ES-I3 (cell line): ENCODE results near the gene PYM1.

Experiments
- H3K36me3 ChIP-seq: 2 replicates; pipeline ENCODE4 v1.6.1; 2013; ENCODE audit warnings: mild to moderate bottlenecking, low read length, control low read depth, moderate library complexity; ENCODE audit not compliant: insufficient read depth
- H3K4me1 ChIP-seq: 2 replicates; pipeline ENCODE4 v1.6.1; 2013; ENCODE audit warnings: mild to moderate bottlenecking, control low read depth, low read length; ENCODE audit not compliant: insufficient read depth
- H3K9ac ChIP-seq: 2 replicates; pipeline ENCODE4 v1.6.1; 2013; ENCODE audit warnings: low read depth, mild to moderate bottlenecking, low read length, moderate library complexity
- H3K9me3 ChIP-seq: 2 replicates; pipeline ENCODE4 v1.6.1; 2013; ENCODE audit warnings: mild to moderate bottlenecking, low read length, moderate library complexity; ENCODE audit not compliant: control insufficient read depth, insufficient read depth

The PYM1 gene

GRCh38 chr12:55957106-55957859 is 29.6 kb upstream of the PYM1 start:
- Histone ChIP-seq H3K9ac (no peak overlapping the region), H3K36me3 (peaks cover 21% of the 10 kb centered on the region; the same call in 1 of the 2 replicates), H3K9me3 (no peaks in the 10 kb centered on the region), H3K4me1 (no peaks in the 10 kb centered on the region)

DNA sequence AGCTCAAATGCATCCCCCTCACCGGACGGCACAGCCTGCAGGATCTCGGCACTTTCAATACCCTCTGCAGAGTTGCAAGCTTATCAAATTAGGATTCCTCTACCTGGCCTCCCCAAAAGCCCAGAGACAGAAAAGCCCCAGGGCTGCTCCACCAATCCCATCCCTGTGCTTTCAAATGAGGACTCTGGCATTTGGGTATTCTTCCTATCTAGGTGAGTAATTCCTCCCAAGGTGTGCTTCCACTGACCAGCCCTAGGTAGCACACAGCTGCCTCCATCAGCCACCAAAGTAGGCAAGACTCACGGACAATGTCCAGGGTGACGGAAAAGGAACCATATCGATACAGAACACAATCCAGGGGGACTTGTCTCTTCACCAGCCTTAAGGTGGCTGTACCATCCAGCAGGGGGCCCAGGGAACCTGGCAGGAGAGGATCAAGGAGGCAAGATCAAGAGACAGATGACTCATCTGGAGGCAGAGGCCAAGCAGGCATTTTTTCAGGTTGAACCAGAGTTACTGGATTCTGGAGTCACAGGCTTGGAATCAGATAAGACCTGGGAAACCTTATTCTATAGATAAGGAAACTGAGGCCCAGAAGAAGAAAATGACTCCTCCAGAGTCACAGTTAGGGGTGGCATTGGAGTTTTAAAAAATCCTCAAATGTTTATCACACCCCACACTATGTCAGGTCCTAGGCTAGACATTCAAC is 28.3 kb upstream of the PYM1 start:
- H3K9me3 ChIP-seq, result no peaks in the 10 kb centered on the region
- H3K4me1 ChIP-seq, result no peaks in the 10 kb centered on the region
- no peak overlapping the region for H3K9ac ChIP-seq
- peaks cover 26% of the 10 kb centered on the region for H3K36me3 ChIP-seq

GRCh38 chr12:55955344-55955743 is 27.6 kb upstream of the PYM1 start:
- Histone ChIP-seq H3K4me1 (no peaks in the 10 kb centered on the region), H3K9ac (no peak overlapping the region), H3K36me3 (peaks cover 26% of the 10 kb centered on the region), H3K9me3 (no peaks in the 10 kb centered on the region)

- Histone ChIP-seq H3K4me1 (no peaks in the 10 kb centered on the region), H3K36me3 (peaks cover 5% of the 10 kb centered on the region), H3K9ac (no peak overlapping the region), H3K9me3 (no peaks in the 10 kb centered on the region)
These were observed 18.9 kb upstream of the PYM1 start for GRCh38 chr12:55946553-55946952.

GRCh38 chr12:55942577-55943136 is 15.0 kb upstream of the PYM1 start:
- no peaks in the 10 kb centered on the region for H3K9me3 ChIP-seq
- no peaks in the 10 kb centered on the region; the same call in 1 of the 2 replicates for H3K4me1 ChIP-seq
- H3K36me3 ChIP-seq, result peaks cover 5% of the 10 kb centered on the region
- no peak overlapping the region for H3K9ac ChIP-seq

DNA sequence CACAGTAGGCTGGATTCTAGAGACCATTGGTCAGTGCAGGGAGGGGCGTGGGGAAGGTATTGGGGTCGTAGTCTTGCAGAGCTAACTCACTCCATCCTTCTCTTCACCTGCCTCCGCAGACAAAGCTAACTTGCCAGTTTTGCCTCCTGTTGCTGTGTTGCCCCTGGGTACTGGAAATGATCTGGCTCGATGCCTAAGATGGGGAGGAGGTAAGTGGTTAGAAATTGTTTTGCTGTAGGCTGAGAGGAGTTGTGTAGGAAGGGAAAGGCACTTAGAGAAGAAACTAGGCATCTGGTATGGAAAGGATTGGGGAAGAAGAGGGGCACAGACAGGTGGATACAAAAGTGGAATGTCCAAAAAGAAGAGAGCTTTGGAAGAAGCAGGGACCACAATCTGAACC is 14.4 kb upstream of the PYM1 start:
- Histone ChIP-seq H3K36me3 (peaks cover 5% of the 10 kb centered on the region), H3K4me1 (no peaks in the 10 kb centered on the region; the same call in 1 of the 2 replicates), H3K9me3 (no peaks in the 10 kb centered on the region), H3K9ac (no peak overlapping the region)

- Histone ChIP-seq H3K4me1 (no peaks in the 10 kb centered on the region; the same call in 1 of the 2 replicates), H3K36me3 (peaks cover 5% of the 10 kb centered on the region), H3K9me3 (no peaks in the 10 kb centered on the region), H3K9ac (no peak overlapping the region)
These were observed 12.5 kb upstream of the PYM1 start for GRCh38 chr12:55940065-55940732.

DNA sequence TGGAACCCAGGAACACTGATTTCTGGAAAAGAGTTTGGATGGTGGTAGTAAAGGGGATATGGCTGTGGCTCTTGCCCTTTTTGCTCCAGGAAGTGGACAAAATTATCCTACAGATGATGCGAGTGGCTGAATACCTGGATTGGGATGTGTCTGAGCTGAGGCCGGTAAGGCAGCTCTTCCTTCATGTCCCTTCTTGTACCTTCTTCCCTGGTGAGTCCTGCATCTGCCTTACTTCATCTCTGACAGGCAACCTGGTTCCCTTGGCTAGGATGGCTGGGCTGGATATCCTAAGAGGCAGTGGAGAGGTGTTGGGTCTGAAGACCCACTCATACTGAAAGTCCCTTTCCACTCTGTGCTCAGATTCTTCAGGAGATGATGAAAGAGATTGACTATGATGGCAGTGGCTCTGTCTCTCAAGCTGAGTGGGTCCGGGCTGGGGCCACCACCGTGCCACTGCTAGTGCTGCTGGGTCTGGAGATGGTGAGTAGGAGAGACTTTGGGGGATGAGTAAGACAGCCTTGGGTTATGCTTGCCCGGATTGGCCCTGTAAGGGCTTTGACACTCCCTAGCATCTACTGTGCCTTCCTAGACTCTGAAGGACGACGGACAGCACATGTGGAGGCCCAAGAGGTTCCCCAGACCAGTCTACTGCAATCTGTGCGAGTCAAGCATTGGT is 11.3 kb upstream of the PYM1 start:
- Histone ChIP-seq H3K36me3 (peaks cover 5% of the 10 kb centered on the region), H3K9me3 (no peaks in the 10 kb centered on the region), H3K4me1 (no peaks in the 10 kb centered on the region; the same call in 1 of the 2 replicates), H3K9ac (no peak overlapping the region)

DNA sequence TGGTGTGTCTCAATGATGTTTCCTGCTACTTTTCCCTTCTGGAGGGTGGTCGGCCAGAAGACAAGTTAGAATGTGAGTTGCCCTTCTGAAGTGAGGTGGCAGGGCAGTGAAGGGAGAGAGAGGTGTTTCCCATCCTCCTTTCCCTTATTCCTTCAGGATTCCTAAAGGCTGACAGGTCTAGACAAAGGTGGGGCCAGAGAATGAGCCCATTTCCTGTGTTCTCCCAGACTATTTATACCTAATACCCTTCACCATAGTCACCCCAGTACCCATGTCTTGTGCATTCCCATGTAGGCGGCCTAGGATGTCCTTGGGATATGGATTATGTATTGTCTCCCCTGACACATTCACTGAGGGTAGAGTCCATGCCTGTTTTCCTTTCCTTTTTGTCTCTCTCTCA is 10.3 kb upstream of the PYM1 start:
- peaks cover 8% of the 10 kb centered on the region for H3K4me1 ChIP-seq
- H3K9ac ChIP-seq, result no peak overlapping the region
- no peaks in the 10 kb centered on the region for H3K9me3 ChIP-seq
- peaks cover 2% of the 10 kb centered on the region; the same call in 1 of the 2 replicates for H3K36me3 ChIP-seq

DNA sequence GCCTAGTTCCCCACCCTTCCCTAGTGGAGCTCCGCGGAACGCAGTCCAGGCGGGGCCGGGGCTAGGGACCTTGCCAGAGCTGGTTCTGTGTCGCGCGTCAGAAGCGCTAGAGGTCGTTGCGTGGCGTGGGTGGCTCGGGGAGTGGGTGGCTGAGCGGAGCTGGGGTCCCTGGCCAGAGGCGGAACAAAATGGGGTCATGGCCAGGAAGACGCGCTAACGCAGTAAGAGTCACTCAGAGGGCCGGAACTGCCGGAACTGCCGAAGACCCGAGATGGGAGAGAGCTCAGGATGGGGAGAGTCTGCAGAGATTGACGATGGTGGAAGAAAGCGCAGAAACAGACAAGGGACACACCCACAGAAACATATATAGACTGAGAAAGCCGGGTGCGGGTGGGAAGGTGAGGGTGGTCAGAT is 8.1 kb upstream of the PYM1 start:
- 0 out of 2 replicates have a peak, but pooled peaks cover 1% of the 10 kb centered on the region for H3K36me3 ChIP-seq

DNA sequence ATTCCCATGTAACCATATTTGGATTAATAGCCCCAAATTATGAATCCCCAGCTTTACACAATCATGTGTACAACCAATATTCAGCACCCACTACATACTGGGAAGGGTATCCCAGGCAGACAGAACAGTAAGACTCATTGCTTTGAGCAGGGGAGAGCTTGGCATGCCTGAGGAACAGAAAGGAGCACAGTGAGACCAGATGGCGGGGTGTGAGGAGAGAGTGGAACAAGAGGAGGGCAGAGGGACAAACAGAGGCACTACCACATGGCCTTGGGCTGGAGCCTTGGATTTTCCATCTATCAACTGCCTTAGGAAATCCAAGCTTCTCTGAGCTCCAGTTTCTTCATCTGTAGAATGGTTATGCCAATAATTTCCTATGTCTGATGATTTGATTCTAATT is 7.1 kb upstream of the PYM1 start:
- Histone ChIP-seq H3K36me3 (no peaks in the 10 kb centered on the region), H3K4me1 (peaks cover 28% of the 10 kb centered on the region), H3K9ac (no peak overlapping the region), H3K9me3 (no peaks in the 10 kb centered on the region)

More for the DNA sequence above, 8.1 kb upstream of the PYM1 start:
- no peak overlapping the region; the same call in 1 of the 2 replicates for H3K9ac ChIP-seq
- no peaks in the 10 kb centered on the region for H3K9me3 ChIP-seq
- H3K4me1 ChIP-seq, result peaks cover 20% of the 10 kb centered on the region

GRCh38 chr12:55933799-55934742 is 6.4 kb upstream of the PYM1 start:
- H3K4me1 ChIP-seq, result peaks cover 34% of the 10 kb centered on the region
- no peaks in the 10 kb centered on the region for H3K36me3 ChIP-seq
- H3K9me3 ChIP-seq, result no peaks in the 10 kb centered on the region
- H3K9ac ChIP-seq, result no peak overlapping the region

DNA sequence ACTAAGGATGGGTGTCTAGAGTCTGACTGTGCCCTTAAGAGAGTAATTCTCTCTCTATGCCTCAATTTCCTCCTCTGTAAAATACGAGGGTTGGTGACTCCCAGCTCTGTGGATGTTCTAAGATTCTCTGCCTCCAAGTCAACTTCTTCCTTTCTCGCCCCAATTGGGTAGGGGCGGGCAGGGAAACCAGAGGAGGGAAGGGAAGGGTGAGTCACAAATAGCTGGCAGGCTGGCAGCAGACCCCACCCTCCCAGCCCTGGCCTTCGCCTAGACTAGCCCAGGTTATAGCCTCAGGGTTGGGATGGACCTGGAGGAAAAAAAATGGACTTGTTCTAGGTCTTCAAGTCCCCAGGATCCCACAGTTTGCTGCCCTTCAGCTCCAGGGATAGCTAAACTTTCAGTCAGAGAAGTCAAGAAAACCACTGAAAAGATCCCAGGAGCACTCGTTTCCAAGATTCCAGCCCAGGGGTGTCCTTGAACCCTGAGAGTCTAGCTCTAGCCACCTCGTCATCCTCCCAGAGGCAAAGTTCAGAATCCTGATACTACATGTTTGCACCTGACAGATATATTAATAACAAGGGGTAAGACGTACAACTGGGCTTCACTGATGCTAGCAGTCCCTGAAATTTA is 5.6 kb upstream of the PYM1 start:
- Histone ChIP-seq H3K4me1 (peaks cover 37% of the 10 kb centered on the region), H3K9ac (peak overlapping the region; percentile 74), H3K36me3 (no peaks in the 10 kb centered on the region), H3K9me3 (no peaks in the 10 kb centered on the region)
